Activated CD4-positive, alpha-beta T cell treated with anti-CD3 and anti-CD28 coated beads, Interleukin-2, amount 50 U/mL, for 48 hours (primary cell): Measurements from ENCODE around the gene RFX6.

ENCODE experiments used
- DNase-seq, 2 experiments: peaks; one replicate each; pipeline ENCODE4 v3.0.0-alpha.2; 2020

The RFX6 gene

DNA sequence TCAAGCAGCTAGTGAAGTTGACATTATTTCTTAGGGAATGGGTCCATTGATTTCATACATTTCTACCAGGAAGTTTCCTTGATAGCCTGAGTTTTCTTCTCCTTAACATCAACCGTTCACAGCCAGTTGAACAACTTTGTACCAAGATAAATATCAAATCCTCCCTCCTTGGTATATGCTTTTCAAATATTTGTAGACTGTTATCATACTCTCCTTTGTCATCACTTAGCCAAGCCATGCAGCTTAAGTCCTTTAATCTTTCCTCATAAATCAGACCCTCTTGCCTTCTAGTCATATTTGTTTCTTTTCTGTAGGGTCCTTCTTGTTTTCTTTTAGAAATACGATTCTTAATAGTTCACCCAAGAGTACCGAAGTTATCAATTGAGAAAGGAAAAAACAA lies 25.6 kb downstream of the RFX6 start:
- no peak for DNase-seq

GRCh38 chr6:116922853-116923548 lies 46.0 kb downstream of the RFX6 start:
- no peak for DNase-seq

GRCh38 chr6:116924245-116924644 lies 47.2 kb downstream of the RFX6 start:
- no peak for DNase-seq

DNA sequence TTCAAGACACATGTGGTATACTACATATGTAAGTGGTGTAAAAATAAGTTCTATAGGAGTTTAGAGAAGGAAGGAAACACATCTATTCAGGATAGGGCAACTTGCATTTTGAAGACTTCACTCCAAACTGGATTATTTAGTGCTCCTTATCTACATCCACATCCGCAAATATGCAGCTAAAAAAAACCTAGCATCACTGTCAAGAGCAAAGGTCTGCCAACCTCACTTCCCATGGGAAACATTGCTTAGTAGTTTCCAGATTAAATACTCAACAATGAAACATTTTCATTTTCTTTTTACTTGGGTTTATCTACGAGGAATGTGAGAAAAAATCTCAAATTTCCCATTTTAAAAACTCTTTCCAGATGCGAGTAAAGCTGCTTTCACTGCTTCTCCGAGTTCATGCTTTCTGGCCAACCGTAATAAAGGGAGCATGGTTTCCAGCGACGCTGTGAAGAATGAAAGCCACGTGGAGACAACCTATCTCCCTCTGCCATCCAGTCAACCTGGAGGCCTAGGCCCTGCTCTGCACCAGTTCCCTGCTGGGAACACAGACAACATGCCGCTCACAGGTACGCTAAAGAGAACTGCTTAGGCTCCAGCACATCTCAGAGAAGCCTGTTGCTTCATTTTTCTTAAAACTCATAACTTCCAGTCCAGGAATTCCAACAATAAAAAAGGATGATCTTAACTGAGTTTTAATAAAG lies 48.2 kb downstream of the RFX6 start:
- no peak for DNase-seq

DNA sequence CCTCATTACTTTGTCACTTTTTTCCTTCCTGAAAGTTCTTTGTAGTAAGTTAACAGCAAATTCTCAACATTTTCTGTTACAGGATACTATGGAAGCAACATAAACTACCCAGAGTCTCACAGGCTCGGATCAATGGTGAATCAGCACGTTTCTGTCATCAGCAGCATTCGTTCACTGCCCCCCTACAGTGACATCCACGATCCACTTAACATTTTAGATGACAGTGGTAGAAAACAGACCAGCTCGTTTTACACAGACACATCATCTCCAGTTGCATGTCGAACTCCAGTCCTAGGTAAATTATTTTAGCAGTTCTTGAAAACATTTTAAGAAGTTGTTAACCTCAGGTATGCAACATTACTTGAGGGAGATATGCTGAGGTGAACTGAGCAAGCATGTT lies 51.6 kb downstream of the RFX6 start:
- no peak for DNase-seq

DNA sequence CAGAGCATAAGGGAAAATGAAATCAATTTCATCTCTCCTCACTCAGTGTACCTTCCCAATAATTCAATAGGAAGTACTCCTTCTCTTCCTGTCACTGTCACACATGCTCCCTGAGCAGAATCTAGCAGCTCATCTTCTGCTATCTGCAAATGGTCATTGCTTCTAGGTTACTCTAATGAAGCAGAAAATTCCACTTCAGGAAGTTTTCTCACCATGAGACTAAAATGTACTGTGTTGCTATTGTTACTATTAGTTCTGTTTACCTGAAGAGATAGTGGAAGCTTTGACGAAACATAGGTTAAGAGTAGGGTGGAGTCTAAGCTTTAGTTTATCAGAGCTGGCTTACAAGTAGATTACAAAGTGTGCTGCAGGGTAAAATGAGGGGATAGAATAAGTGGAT lies 52.8 kb downstream of the RFX6 start:
- no peak for DNase-seq

DNA sequence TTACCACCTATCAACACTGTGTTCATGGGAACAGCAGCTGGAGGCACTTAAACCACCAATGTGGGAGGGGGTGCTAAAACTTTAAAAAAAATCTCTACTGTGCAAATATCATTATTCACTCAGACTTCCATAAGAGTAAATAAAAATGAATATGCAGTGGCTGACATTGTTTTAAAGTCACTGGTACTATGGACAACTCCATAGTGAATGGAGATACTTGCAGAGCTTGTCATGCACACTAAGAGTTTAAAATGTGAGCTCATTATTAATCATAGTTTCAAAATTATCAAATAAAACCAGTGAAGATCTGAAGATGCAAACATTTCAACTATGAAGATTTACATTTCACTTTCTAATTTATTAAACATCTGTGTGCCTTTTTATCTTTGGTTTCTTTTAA lies 54.4 kb downstream of the RFX6 start:
- no peak for DNase-seq

- no peak for DNase-seq
These were observed 55.5 kb downstream of the RFX6 start for GRCh38 chr6:116932496-116932895.

- no peak for DNase-seq
These were observed 56.4 kb downstream of the RFX6 start for GRCh38 chr6:116933485-116933884.

GRCh38 chr6:116938305-116938704 lies 61.3 kb downstream of the RFX6 start:
- DNase-seq = no peak

GRCh38 chr6:116941727-116942126 lies 64.7 kb downstream of the RFX6 start:
- DNase-seq = no peak

DNA sequence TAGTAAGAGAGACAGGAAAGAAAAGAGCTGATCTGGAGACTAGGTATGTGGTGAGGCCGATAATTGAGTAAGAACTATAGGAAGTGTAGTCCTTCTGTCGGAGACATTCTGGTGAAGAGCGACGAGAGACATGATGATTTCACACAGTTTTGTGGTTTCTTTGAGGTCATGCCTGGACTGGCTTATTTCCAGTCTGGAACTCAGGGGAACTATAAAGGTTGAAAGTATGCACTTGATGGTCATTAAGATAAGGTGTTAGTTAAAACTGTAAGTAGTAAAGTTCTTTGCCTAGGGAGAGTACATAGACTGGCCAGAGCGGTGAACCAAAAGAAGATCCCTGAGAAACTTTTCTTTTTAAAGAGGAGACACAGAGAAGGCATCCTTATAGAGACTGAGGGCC lies 68.8 kb downstream of the RFX6 start:
- DNase-seq = no peak

DNA sequence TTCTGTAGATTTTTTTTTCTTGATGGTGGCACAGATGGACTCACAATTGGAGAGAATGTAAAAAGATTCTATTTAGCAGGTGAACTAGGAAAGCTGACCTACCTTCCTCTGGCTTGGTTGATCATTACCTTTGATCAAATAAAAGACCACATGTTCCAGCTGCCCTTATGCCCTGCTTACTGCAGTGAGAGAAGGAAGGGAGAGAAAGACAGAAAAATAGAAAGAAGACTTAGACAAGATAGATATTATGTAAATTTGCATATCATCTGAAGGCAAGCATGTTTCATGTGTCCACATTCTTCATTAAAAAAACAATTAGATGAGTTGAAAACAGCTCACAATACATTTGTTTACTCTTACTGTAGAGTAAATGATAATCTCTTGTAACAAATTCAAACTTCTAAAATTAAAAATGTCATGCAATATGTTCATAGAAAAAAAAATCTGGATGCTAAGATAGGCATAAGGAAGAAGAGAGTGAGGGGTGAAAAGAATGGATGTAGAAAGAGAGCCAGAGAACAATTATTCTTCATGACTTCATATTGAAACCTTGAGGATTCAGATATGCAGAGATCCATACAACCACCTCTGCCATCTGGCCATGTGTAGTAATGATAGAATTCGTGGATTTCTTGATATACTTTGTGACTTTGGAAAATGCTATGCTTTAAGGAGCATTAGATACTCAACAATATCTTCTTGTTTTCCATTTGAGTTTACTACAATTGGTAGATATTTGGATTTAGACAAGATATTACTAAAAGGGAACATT lies 71.7 kb downstream of the RFX6 start:
- no peak for DNase-seq

GRCh38 chr6:116949964-116950363 lies 72.9 kb downstream of the RFX6 start:
- no peak for DNase-seq

- DNase-seq = no peak
These were observed 77.3 kb downstream of the RFX6 start for GRCh38 chr6:116954335-116954734.

DNA sequence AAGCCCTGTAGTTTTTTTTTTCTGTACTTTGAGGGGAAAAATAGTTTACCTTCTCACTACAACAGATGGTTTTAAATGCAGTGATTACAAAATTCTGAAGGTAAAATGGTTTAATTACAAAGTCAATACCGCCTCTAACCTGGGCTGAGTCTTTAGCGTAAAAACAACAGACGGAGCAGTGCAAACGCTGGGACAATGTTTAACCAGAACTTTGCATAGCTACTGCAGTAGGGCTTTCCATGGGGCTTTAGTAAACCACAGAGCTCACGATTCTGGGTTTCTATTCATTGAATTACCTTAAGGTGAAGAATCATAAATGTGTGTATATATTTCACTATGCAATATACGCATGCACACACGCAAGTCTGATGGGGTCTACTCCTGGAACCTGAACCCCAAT lies 77.9 kb downstream of the RFX6 start:
- no peak for DNase-seq

GRCh38 chr6:116955773-116956172 lies 78.7 kb downstream of the RFX6 start:
- DNase-seq = no peak

DNA sequence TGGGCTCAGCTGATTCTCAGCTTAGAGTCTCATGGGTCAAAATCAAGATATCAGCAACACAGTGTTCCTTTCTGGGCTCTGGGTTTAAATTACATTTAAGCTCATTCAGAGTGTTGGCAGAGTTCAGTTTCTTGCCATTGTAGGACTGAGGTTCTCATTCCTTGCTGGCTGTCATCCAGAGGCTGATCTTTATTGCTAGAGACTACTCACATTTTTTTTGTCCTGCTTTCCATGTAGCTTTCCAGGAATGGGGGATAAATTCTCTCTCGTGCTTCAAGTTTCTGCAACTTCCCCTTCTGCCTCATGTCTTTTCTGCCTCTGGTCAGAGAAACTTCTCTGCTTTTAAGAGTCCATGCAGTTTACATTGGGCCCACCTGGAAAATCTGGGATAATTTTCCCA lies 86.9 kb downstream of the RFX6 start:
- DNase-seq = no peak

DNA sequence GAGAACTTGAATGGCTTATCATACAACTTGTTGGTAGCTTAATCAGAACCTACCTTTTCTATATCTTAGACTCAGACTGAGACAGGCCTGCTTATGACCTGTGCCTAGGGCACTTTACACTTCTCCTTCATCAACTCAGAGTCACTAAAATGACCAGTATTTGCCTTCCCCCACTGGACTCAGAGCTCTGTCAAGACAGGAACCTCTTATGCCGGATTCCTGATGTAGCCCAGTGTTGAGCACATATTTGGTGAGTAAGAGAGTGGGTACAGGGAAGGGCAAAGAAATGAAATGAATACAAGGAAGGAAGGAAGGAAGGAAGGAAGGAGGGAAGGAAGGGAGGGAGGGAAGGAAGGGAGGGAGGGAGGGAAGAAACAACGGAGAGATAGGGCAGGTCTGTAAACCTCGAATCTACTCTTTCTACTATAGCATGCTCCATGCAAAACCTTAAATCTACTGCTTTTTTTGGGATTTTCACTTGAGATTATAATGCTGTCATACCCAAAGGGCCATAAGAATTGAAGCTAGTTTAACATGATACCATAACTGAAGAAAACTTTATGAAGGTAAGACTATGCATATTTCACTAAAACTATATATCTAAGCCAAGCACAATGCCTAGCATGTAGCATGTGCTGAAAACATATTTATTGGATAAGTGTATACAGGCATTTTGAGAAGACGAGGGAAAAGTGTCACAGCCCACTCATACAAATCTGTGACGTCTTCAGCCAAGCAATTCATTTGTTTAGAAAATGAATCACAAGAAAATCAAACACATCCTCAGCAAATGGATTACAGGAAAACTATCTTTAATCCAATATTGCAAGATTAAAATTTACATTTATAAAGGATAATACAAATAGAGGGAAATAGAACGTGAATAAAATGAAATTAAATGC lies 89.9 kb downstream of the RFX6 start:
- DNase-seq = no peak

GRCh38 chr6:116969211-116969863 lies 92.3 kb downstream of the RFX6 start:
- no peak for DNase-seq

DNA sequence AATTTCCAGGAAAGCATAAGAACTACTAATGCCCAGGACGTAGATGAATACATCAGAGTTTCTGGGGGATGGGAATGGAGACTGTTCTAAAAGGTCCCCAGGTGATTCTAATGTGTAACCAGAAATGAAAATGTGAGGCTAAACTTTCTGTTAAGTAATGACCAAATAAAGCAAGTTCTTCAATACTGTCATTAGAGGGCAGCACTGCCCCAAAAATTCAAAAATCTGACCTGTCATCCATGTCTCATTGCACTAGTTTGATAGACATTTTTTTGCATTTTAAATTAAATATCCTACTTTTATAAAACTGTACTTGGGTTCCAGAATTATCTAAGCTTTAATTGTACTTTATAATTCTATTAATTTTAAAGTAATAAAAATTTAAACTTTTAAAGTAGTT lies 94.9 kb downstream of the RFX6 start:
- DNase-seq = peak in 1 of 2 experiments; percentile 7

- no peak for DNase-seq
These were observed 96.9 kb downstream of the RFX6 start for GRCh38 chr6:116973976-116974375.
